HEK293T (cell line): ENCODE data around the gene TMEM131.

Experiments used
- ARNT ChIP-seq: fragments of 450-650 bp; IDR thresholded peaks from 2 replicates; pipeline ENCODE4 v1.6.1; 2017; ENCODE audit warnings: mild to moderate bottlenecking
- BHLHE40 ChIP-seq: fragments of 450-650 bp; IDR thresholded peaks from 2 replicates; pipeline ENCODE4 v1.6.1; 2016; ENCODE audit warnings: mild to moderate bottlenecking, moderate library complexity, borderline replicate concordance
- FOXK2 ChIP-seq: fragments of 450-650 bp; IDR thresholded peaks from 2 replicates; pipeline ENCODE4 v1.6.1; 2016; ENCODE audit warnings: mild to moderate bottlenecking
- FOXM1 ChIP-seq: fragments of 450-650 bp; IDR thresholded peaks from 2 replicates; pipeline ENCODE4 v1.6.1; 2017; ENCODE audit warnings: mild to moderate bottlenecking, borderline replicate concordance
- PKNOX1 ChIP-seq: fragments of 450-650 bp; IDR thresholded peaks from 2 replicates; pipeline ENCODE4 v1.6.1; 2016
- TARDBP ChIP-seq: fragments of 450-650 bp; IDR thresholded peaks from 2 replicates; pipeline ENCODE4 v1.6.1; 2016

GRCh38 chr2:97760480-97761049, 235.2 kb downstream of the TMEM131 start:
- no peak for TF ChIP-seq TARDBP
- TF ChIP-seq BHLHE40, result no peak
- TF ChIP-seq PKNOX1, result no peak
- no peak for TF ChIP-seq FOXM1
- TF ChIP-seq ARNT, result no peak
- TF ChIP-seq FOXK2, result no peak
